Gastroesophageal sphincter (tissue), 3 donors: ENCODE measurements around the gene C2orf69.

Experiments used
- CTCF ChIP-seq, 4 experiments: fragments of 200-600 bp in 2 of 4; fragments of 450-650 bp in 2 of 4; sonication (generic) in 1 of 4; IDR thresholded peaks; one replicate each; pipeline ENCODE4 v1.5.1; 2017 to 2019; ENCODE audit warnings: antibody characterized with exemption in 4 of 4, mild to moderate bottlenecking in 2 of 4, moderate library complexity in 2 of 4
- EP300 ChIP-seq: sonication (generic); formaldehyde crosslinking; IDR thresholded peaks from one replicate; pipeline ENCODE4 v1.6.1; 2017; ENCODE audit warnings: antibody characterized with exemption, mild to moderate bottlenecking
- POLR2A ChIP-seq, 2 donors: fragments of 450-650 bp; IDR thresholded peaks; one replicate each; pipeline ENCODE4 v1.6.1; 2017; ENCODE audit warnings: antibody characterized with exemption in 2 of 2, mild to moderate bottlenecking in 2 of 2, moderate library complexity in 1 of 2
- POLR2AphosphoS5 ChIP-seq: sonication (generic); formaldehyde crosslinking; IDR thresholded peaks from one replicate; pipeline ENCODE4 v1.6.1; 2017; ENCODE audit warnings: antibody characterized with exemption

- no peak for TF ChIP-seq CTCF (IDR thresholded peaks at IDR 0.05)
- no peak for TF ChIP-seq POLR2A (IDR thresholded peaks at IDR 0.05)
- TF ChIP-seq POLR2AphosphoS5, result no peak
- TF ChIP-seq EP300, result no peak
These were observed 55.3 kb downstream of the C2orf69 start for GRCh38 chr2:199966405-199966804.
